ENCODE results near the gene TNFRSF14. TPM values are rescaled to one million over a fixed set of nuclear protein-coding genes. Genes with fewer than 3 reads are reported as not detected.

The TNFRSF14 gene
- total and polyA plus RNA-seq, 9 of the 15 experiments (the other 6 are each of a cell fraction or from before 2014, with no cell fraction given) = 0.11 to 2.3 (median 0.68) TPM; not detected in 2

DNA sequence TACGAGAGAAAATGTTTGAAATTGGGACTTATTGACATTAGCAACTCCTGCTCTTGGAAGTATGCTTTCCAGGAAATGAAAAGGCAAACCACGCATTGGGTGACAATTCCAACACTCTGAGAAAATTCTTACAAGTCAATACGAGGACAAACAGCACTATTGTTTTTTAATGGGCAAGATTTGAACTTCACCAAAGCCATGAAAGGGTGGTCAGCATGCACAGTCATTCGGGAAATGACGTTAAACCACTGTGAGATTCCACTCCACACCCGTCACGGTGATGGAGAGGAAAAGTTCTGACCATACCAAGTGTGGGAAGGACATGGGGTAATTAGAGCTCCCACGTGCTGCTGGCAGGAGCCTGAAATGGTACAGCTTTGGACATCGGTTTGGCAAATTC is 18.2 kb downstream of the TNFRSF14 start:
- peaks cover 27 to 44% of the 10 kb centered on the region in 2 experiments for H3K27me3 ChIP-seq (ENCODE audit: control insufficient read depth in 2 of 2, insufficient read depth in 2 of 2, low read length in 2 of 2)
- intact Hi-C loops (cut with micrococcal nuclease) = no loop called here
- H3K9ac ChIP-seq (ENCODE audit: insufficient read depth in 1 of 2, low read depth in 2 of 2, low read length in 2 of 2) = no peak overlapping the region
- H3K36me3 ChIP-seq (ENCODE audit: control insufficient read depth, insufficient read depth, low read length) = no peaks in the 10 kb centered on the region
- H3K4me2 ChIP-seq (ENCODE audit: insufficient read depth, low read length) = no peak overlapping the region
- H3K4me1 ChIP-seq (replicated peaks in 1 of 2; ENCODE audit: control insufficient read depth in 2 of 2, insufficient read depth in 2 of 2, low read length in 2 of 2) = peaks cover 11 to 27% of the 10 kb centered on the region in 2 experiments; a peak in 4 of 5 replicates
- ATAC-seq = no peak
- 1% methylated on average over 9 of the region's 9 CpGs for WGBS (ENCODE audit: insufficient coverage, low coverage, missing lambda C conversion rate)
- H3K27ac ChIP-seq (ENCODE audit: extremely low read depth, low read depth, low read length) = no peak overlapping the region
- H2AFZ ChIP-seq (ENCODE audit: low read depth, low read length) = no peak overlapping the region
- H3K9me1 ChIP-seq (ENCODE audit: control insufficient read depth, insufficient read depth, low read length) = no peaks in the 10 kb centered on the region
- ChIA-PET CTCF (ENCODE audit: low intra/inter-chr PET ratio) (no interaction called here), POLR2A (interaction anchor here (1.1 to 1.4 kb wide), 2 partner anchors 9 to 10 kb away, joined by 3 to 4 read pairs; no protein-coding TSS in a partner anchor)
- in situ Hi-C loops (cut with MboI) = no loop called here
- no peaks in the 10 kb centered on the region for H3K79me2 ChIP-seq (ENCODE audit: control insufficient read depth, insufficient read depth, low read length)
- no peak for DNase-seq (ENCODE audit: extremely low read depth in 1 of 4, low spot score in 3 of 4)
- no TSS peak for BruUV-seq (replicated peaks)
- no peaks in the 10 kb centered on the region for H4K20me1 ChIP-seq (replicated peaks; ENCODE audit: control insufficient read depth, insufficient read depth, low read length)
- H3K4me3 ChIP-seq = no peak overlapping the region
- FAIRE-seq = no peak
- H3K9me3 ChIP-seq (replicated peaks; ENCODE audit: control insufficient read depth, insufficient read depth, low read depth, low read length) = peaks cover 10% of the 10 kb centered on the region
- TF ChIP-seq, protein P1, sequence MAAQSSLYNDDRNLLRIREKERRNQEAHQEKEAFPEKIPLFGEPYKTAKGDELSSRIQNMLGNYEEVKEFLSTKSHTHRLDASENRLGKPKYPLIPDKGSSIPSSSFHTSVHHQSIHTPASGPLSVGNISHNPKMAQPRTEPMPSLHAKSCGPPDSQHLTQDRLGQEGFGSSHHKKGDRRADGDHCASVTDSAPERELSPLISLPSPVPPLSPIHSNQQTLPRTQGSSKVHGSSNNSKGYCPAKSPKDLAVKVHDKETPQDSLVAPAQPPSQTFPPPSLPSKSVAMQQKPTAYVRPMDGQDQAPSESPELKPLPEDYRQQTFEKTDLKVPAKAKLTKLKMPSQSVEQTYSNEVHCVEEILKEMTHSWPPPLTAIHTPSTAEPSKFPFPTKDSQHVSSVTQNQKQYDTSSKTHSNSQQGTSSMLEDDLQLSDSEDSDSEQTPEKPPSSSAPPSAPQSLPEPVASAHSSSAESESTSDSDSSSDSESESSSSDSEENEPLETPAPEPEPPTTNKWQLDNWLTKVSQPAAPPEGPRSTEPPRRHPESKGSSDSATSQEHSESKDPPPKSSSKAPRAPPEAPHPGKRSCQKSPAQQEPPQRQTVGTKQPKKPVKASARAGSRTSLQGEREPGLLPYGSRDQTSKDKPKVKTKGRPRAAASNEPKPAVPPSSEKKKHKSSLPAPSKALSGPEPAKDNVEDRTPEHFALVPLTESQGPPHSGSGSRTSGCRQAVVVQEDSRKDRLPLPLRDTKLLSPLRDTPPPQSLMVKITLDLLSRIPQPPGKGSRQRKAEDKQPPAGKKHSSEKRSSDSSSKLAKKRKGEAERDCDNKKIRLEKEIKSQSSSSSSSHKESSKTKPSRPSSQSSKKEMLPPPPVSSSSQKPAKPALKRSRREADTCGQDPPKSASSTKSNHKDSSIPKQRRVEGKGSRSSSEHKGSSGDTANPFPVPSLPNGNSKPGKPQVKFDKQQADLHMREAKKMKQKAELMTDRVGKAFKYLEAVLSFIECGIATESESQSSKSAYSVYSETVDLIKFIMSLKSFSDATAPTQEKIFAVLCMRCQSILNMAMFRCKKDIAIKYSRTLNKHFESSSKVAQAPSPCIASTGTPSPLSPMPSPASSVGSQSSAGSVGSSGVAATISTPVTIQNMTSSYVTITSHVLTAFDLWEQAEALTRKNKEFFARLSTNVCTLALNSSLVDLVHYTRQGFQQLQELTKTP (IDR thresholded peaks at IDR 0.05; ENCODE audit: low read depth in 1 of 2, partially characterized antibody in 2 of 2) = no peak
- TF ChIP-seq DIDO1 (tag; IDR thresholded peaks at IDR 0.05; ENCODE audit: low read depth) = no peak
- TF ChIP-seq, protein P2, sequence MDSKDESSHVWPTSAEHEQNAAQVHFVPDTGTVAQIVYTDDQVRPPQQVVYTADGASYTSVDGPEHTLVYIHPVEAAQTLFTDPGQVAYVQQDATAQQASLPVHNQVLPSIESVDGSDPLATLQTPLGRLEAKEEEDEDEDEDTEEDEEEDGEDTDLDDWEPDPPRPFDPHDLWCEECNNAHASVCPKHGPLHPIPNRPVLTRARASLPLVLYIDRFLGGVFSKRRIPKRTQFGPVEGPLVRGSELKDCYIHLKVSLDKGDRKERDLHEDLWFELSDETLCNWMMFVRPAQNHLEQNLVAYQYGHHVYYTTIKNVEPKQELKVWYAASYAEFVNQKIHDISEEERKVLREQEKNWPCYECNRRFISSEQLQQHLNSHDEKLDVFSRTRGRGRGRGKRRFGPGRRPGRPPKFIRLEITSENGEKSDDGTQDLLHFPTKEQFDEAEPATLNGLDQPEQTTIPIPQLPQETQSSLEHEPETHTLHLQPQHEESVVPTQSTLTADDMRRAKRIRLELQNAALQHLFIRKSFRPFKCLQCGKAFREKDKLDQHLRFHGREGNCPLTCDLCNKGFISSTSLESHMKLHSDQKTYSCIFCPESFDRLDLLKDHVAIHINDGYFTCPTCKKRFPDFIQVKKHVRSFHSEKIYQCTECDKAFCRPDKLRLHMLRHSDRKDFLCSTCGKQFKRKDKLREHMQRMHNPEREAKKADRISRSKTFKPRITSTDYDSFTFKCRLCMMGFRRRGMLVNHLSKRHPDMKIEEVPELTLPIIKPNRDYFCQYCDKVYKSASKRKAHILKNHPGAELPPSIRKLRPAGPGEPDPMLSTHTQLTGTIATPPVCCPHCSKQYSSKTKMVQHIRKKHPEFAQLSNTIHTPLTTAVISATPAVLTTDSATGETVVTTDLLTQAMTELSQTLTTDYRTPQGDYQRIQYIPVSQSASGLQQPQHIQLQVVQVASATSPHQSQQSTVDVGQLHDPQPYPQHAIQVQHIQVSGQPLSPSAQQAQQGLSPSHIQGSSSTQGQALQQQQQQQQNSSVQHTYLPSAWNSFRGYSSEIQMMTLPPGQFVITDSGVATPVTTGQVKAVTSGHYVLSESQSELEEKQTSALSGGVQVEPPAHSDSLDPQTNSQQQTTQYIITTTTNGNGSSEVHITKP (IDR thresholded peaks at IDR 0.05; ENCODE audit: partially characterized antibody) = peak; percentile 83
- TF ChIP-seq, protein P3, sequence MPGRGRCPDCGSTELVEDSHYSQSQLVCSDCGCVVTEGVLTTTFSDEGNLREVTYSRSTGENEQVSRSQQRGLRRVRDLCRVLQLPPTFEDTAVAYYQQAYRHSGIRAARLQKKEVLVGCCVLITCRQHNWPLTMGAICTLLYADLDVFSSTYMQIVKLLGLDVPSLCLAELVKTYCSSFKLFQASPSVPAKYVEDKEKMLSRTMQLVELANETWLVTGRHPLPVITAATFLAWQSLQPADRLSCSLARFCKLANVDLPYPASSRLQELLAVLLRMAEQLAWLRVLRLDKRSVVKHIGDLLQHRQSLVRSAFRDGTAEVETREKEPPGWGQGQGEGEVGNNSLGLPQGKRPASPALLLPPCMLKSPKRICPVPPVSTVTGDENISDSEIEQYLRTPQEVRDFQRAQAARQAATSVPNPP (IDR thresholded peaks at IDR 0.05; ENCODE audit: borderline replicate concordance, insufficient read depth, insufficient read length) = no peak
